ENCODE results near the gene DNAJC22. TPM values are rescaled to one million over a fixed set of nuclear protein-coding genes. Genes with fewer than 3 reads are reported as not detected.
"Not testable (repeated sequence)": the region's sequence is repeated elsewhere in the genome, so short reads cannot be mapped to it uniquely, and the experiment has no call there.

The DNAJC22 gene
- total and polyA plus RNA-seq, 5 donors, result 0.09 to 0.86 (median 0.37) TPM

DNA sequence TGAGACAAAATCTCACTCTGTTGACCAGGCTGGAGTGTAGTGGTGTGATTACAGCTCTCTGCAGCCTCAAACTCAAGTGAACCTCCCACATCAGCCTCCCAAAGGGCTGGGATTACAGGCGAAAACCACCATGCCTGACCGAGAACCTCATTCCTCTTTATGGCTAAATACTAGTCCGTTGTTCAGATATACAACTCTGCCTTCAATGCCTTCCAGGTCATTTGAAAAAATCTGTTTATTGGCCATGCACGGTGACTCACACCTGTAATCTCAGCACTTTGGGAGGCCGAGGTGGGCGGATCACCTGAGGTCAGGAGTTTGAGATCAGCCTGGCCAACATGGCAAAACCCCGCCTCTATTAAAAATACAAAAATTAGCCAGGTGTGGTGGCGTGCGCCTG, 33.5 kb downstream of the DNAJC22 start:
- H3K9me3 ChIP-seq (ENCODE audit: control insufficient read depth, low read length); H3K27me3 ChIP-seq (ENCODE audit: control insufficient read depth, insufficient read depth); intact Hi-C loops (cut with DNase I); H3K4me3 ChIP-seq (ENCODE audit: low read length); H3K4me1 ChIP-seq (ENCODE audit: control insufficient read depth, insufficient read depth, low read length); H3K27ac ChIP-seq (ENCODE audit: low read length); ATAC-seq; DNase-seq: not testable (repeated sequence)
- WGBS, result 96% methylated on average over 9 of the region's 9 CpGs

- Histone ChIP-seq H3K9me3 (ENCODE audit: control insufficient read depth, low read length) (no peaks in the 10 kb centered on the region), H3K27me3 (ENCODE audit: control insufficient read depth, insufficient read depth) (no peaks in the 10 kb centered on the region), H3K27ac (ENCODE audit: low read length) (no peak overlapping the region), H3K4me3 (ENCODE audit: low read length) (no peak overlapping the region), H3K4me1 (ENCODE audit: control insufficient read depth, insufficient read depth, low read length) (no peaks in the 10 kb centered on the region)
- ATAC-seq, result no peak
- WGBS, result 72% methylated on average over 18 of the region's 18 CpGs
- peak; percentile 29 to 84 (median 75) for DNase-seq
- intact Hi-C loops (cut with DNase I), result no loop called here
These were observed 42.1 kb downstream of the DNAJC22 start for GRCh38 chr12:49388682-49389386.

DNA sequence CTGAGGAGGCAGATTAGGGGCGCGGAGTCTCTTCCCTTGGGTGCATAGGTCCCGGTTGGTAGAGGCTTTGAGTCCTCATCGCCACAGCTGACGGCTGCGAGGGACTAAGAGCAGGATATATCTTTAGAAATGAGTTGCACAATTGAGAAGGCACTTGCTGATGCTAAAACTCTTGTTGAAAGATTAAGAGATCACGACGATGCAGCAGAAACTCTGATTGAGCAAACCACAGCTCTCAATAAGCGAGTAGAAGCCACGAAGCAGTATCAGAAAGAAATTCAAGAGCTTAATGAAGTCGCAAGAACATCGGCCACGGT, 42.7 kb downstream of the DNAJC22 start:
- H3K27me3 ChIP-seq (ENCODE audit: control insufficient read depth, insufficient read depth), result no peaks in the 10 kb centered on the region
- H3K4me3 ChIP-seq (ENCODE audit: low read length), result no peak overlapping the region
- DNase-seq, result no peak
- no peak for ATAC-seq
- H3K9me3 ChIP-seq (ENCODE audit: control insufficient read depth, low read length), result no peaks in the 10 kb centered on the region
- intact Hi-C loops (cut with DNase I), result no loop called here
- H3K27ac ChIP-seq (ENCODE audit: low read length), result no peak overlapping the region
- no peaks in the 10 kb centered on the region for H3K4me1 ChIP-seq (ENCODE audit: control insufficient read depth, insufficient read depth, low read length)
- 85% methylated on average over 13 of the region's 13 CpGs for WGBS

DNA sequence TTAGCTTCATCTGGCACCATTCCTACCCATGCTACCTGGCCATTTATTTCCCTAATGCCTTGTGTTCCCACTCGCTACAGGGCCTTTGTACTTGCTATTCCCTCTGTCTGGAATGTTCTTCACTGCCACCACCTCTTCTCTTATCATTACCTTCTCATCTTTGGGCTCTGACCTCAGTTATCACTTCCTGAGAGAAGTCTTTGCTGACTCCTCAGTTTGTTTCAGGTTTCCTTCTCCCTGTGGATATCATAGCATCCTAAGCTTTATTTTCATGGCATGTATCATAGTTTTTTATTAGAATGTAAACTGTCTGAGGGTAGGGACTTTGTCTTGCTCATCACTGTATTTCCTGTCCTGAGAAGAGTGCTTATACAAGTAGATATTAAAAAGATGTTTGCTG, 50.3 kb downstream of the DNAJC22 start:
- ATAC-seq, result no peak
- no peak for DNase-seq
- intact Hi-C loops (cut with DNase I), result no loop called here
- no peak overlapping the region for H3K4me3 ChIP-seq (ENCODE audit: low read length)
- peaks cover 3% of the 10 kb centered on the region for H3K4me1 ChIP-seq (ENCODE audit: control insufficient read depth, insufficient read depth, low read length)
- no peaks in the 10 kb centered on the region for H3K9me3 ChIP-seq (ENCODE audit: control insufficient read depth, low read length)
- H3K27ac ChIP-seq (ENCODE audit: low read length), result no peak overlapping the region
- H3K27me3 ChIP-seq (ENCODE audit: control insufficient read depth, insufficient read depth), result no peaks in the 10 kb centered on the region
- 98% methylated on average over 1 of the region's 1 CpG for WGBS

- no peak overlapping the region for H3K27ac ChIP-seq (ENCODE audit: low read length)
- intact Hi-C loops (cut with DNase I), result no loop called here
- DNase-seq (no peak), ATAC-seq (no peak)
- H3K4me1 ChIP-seq (ENCODE audit: control insufficient read depth, insufficient read depth, low read length), result peaks cover 4% of the 10 kb centered on the region
- 77% methylated on average over 1 of the region's 1 CpG for WGBS
- H3K4me3 ChIP-seq (ENCODE audit: low read length), result no peak overlapping the region
- H3K27me3 ChIP-seq (ENCODE audit: control insufficient read depth, insufficient read depth), result no peaks in the 10 kb centered on the region
- H3K9me3 ChIP-seq (ENCODE audit: control insufficient read depth, low read length), result no peaks in the 10 kb centered on the region
These were observed 53.6 kb downstream of the DNAJC22 start for GRCh38 chr12:49400304-49400703.

Other genes starting within 250 kb of the DNAJC22 start
- gene LMBR1L, start 236.0 kb upstream of the DNAJC22 start, total RNA-seq, result 10 to 100 TPM; 26.7 to 45.3 (median 34.6) TPM
- 25.6 TPM for gene LMBR1L, start 236.0 kb upstream of the DNAJC22 start, polyA plus RNA-seq
- 100 to 1,000 TPM; 170 to 515 (median 413) TPM for gene TUBA1B, start 215.5 kb upstream of the DNAJC22 start, total RNA-seq
- gene TUBA1B, start 215.5 kb upstream of the DNAJC22 start, polyA plus RNA-seq, result 395 TPM
- gene TUBA1A, start 157.8 kb upstream of the DNAJC22 start, total RNA-seq, result 100 to 1,000 TPM in 2 of 4 donors, 10 to 100 TPM in 2; 75.6 to 136 (median 112) TPM
- 149 TPM for gene TUBA1A, start 157.8 kb upstream of the DNAJC22 start, polyA plus RNA-seq
- gene TUBA1C, start 81.8 kb upstream of the DNAJC22 start, total RNA-seq, result 10 to 100 TPM; 34.2 to 71.7 (median 66.7) TPM
- gene TUBA1C, start 81.8 kb upstream of the DNAJC22 start, polyA plus RNA-seq, result 106 TPM
- 1 to 10 TPM in 1 of 4 donors, under 1 TPM in 3; 0.57 to 1.8 (median 0.94) TPM for gene PRPH, start 51.7 kb upstream of the DNAJC22 start, total RNA-seq
- 2.0 TPM for gene PRPH, start 51.7 kb upstream of the DNAJC22 start, polyA plus RNA-seq
- gene TROAP, start 23.6 kb upstream of the DNAJC22 start, total RNA-seq, result 1 to 10 TPM in 1 of 4 donors, under 1 TPM in 2, not detected in 1; 0.65 to 1.7 (median 0.93) TPM
- gene TROAP, start 23.6 kb upstream of the DNAJC22 start, polyA plus RNA-seq, result 0.25 TPM
- not detected for gene C1QL4, start 9.7 kb upstream of the DNAJC22 start, total RNA-seq
- not detected for gene C1QL4, start 9.7 kb upstream of the DNAJC22 start, polyA plus RNA-seq
- 10 to 100 TPM in 1 of 4 donors, 1 to 10 TPM in 3; 8.4 to 10.3 (median 9.1) TPM for gene SPATS2, start 20.6 kb downstream of the DNAJC22 start, total RNA-seq
- gene SPATS2, start 20.6 kb downstream of the DNAJC22 start, polyA plus RNA-seq, result 5.5 TPM
- 1 to 10 TPM in 3 of 4 donors, under 1 TPM in 1; 0.75 to 4.4 (median 1.2) TPM for gene KCNH3, start 192.1 kb downstream of the DNAJC22 start, total RNA-seq
- 1.6 TPM for gene KCNH3, start 192.1 kb downstream of the DNAJC22 start, polyA plus RNA-seq
- 100 to 1,000 TPM in 1 of 4 donors, 10 to 100 TPM in 3; 81.7 to 115 (median 87.0) TPM for gene MCRS1, start 221.3 kb downstream of the DNAJC22 start, total RNA-seq
- gene MCRS1, start 221.3 kb downstream of the DNAJC22 start, polyA plus RNA-seq, result 72.3 TPM